ENCODE results near the gene TTC7B. TPM values are rescaled to one million over a fixed set of nuclear protein-coding genes. Genes with fewer than 3 reads are reported as not detected.

Gene TTC7B
- total RNA-seq, 1 experiment from 2014 or later = 70.6 TPM

GRCh38 chr14:90489916-90490719, 326.1 kb downstream of the TTC7B start:
- no TSS peak for BruUV-seq (replicated peaks)
- no peak overlapping the region for H3K27ac ChIP-seq (ENCODE audit: low read depth, low read length)
- RAD21 ChIA-PET (ENCODE audit: low non-redundant PET in 1 of 2, low total read pairs in 2 of 2, uncharacterized antibody in 2 of 2, unreplicated experiment in 2 of 2) = no interaction called here
- no peaks in the 10 kb centered on the region for H4K20me1 ChIP-seq (ENCODE audit: insufficient read depth)
- H3K9ac ChIP-seq (ENCODE audit: low read length) = no peak overlapping the region
- TF ChIP-seq SIN3A (IDR thresholded peaks at IDR 0.05; ENCODE audit: low read depth) = no peak
- TF ChIP-seq ZBTB33 (IDR thresholded peaks at IDR 0.05; ENCODE audit: extremely low read depth, insufficient replicate concordance, low read length) = no peak
- no peak for TF ChIP-seq CTCF (IDR thresholded peaks at IDR 0.05 in 2 of 3, conservative IDR thresholded peaks at IDR 0.05 in 1 of 3; ENCODE audit: borderline replicate concordance in 1 of 3, insufficient read depth in 1 of 3, low read depth in 2 of 3, low read length in 2 of 3)
- TF ChIP-seq ELF1 (IDR thresholded peaks at IDR 0.05; ENCODE audit: borderline replicate concordance, low read depth) = no peak
- no peak for TF ChIP-seq MAX (IDR thresholded peaks at IDR 0.05)
- no peak for TF ChIP-seq FOSL1 (IDR thresholded peaks at IDR 0.05; ENCODE audit: low read depth)
- TF ChIP-seq EZH2phosphoT487 (IDR thresholded peaks at IDR 0.05; ENCODE audit: borderline replicate concordance) = no peak
- no peak for TF ChIP-seq ZNF274 (IDR thresholded peaks at IDR 0.05; ENCODE audit: low read depth, low read length)
- TF ChIP-seq EGR1 (IDR thresholded peaks at IDR 0.05; ENCODE audit: low read depth) = no peak
- H3K27me3 ChIP-seq (ENCODE audit: insufficient read depth, low read length) = no peaks in the 10 kb centered on the region
- CTCF ChIA-PET = no interaction called here
- H3K4me3 ChIP-seq (replicated peaks in 1 of 2; ENCODE audit: low read depth in 1 of 2, low read length in 2 of 2) = no peak overlapping the region
- DNase-seq (ENCODE audit: low read depth, low spot score) = no peak
- intact Hi-C loops (cut with micrococcal nuclease) = no loop called here
- H3K4me2 ChIP-seq (ENCODE audit: low read length) = no peak overlapping the region
- H3K9me2 ChIP-seq (ENCODE audit: insufficient read depth) = no peaks in the 10 kb centered on the region
- H2AFZ ChIP-seq (ENCODE audit: low read depth, low read length, poor library complexity, severe bottlenecking) = no peak overlapping the region
- H3K79me2 ChIP-seq (ENCODE audit: insufficient read depth, low read length) = no peaks in the 10 kb centered on the region
- no peaks in the 10 kb centered on the region for H3K9me3 ChIP-seq (ENCODE audit: control insufficient read depth in 1 of 2, insufficient read depth in 1 of 2, low read depth in 1 of 2, low read length in 2 of 2)
- POLR2A ChIA-PET = no interaction called here
- H3K4me1 ChIP-seq (ENCODE audit: control insufficient read depth in 1 of 2, insufficient read depth in 2 of 2, low read length in 2 of 2) = 0 out of 4 replicates have a peak, but pooled peaks cover 0 to 4% of the 10 kb centered on the region in 2 experiments
- H3K36me3 ChIP-seq (ENCODE audit: control insufficient read depth in 1 of 2, insufficient read depth in 2 of 2, low read length in 2 of 2) = no peaks in the 10 kb centered on the region
- peak; percentile 54; the same call in 1 of the 2 replicates for ATAC-seq
